Measurements from ENCODE around the gene ZNF559.

DNA sequence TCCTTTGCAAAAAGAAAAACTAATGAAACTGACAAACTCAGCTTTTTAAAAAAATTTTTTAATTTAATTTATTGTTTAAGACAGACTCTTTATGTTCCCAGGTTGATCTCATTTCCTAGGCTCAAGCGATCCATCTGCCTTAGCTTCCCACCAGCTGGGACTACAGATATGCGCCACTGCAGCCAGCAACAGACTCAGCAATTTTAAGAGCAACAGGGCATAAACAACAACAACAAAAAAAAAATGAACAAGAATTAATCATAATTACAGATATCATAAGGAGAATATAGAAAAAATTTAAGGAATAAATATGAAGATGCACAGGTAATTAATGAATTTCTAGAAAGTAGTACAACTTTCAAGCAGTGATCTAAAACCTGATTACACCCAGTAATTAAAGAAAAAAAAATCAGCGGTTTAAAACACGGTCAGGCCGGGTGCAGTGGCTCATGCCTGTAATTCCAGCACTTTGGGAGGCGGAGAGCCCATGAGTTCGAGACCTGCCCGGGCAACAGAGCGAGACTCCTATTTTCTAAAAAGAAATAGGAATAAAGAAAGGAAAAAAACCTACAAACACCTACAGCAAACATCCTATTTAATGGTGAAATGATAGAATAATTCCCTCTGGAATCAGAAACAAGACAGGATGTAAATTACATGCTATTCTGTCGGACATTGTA is 15.7 kb upstream of the ZNF559 start:
- no peak for TF ChIP-seq YY1 (IDR thresholded peaks at IDR 0.05; ENCODE audit: insufficient read depth, insufficient read length)
- TF ChIP-seq SUZ12 (IDR thresholded peaks at IDR 0.05; ENCODE audit: extremely low read depth, insufficient read depth, insufficient read length) = no peak
- TF ChIP-seq ZNF274 (IDR thresholded peaks at IDR 0.05; ENCODE audit: low read depth, low read length) = no peak

Data from NT2/D1 (cell line).